HG02970 (cell line): ENCODE measurements around the gene NGFR.

Experiments used
- ATAC-seq: cut with Tn5 transposase; IDR thresholded peaks from one replicate; pipeline ENCODE4 v1.9.1; 2021; ENCODE audit warnings: mild to moderate bottlenecking, moderate library complexity, moderate number of reproducible peaks; ENCODE audit not compliant: unreplicated experiment, low FRiP score

NGFR gene

GRCh38 chr17:49494986-49495841, at the start of gene NGFR:
NGFR (plus strand) TSS chr17:49495293; CDS start chr17:49495418, 125 bp downstream.
- no peak for ATAC-seq

- ATAC-seq = no peak
These were observed 49.5 kb upstream of the NGFR start for GRCh38 chr17:49445591-49445990.

GRCh38 chr17:49447628-49448302, 47.3 kb upstream of the NGFR start:
- no peak for ATAC-seq

- ATAC-seq = no peak
These were observed 44.9 kb upstream of the NGFR start for GRCh38 chr17:49450181-49450580.

- ATAC-seq = no peak
These were observed 44.4 kb upstream of the NGFR start for GRCh38 chr17:49450735-49451134.

- ATAC-seq = no peak
These were observed 42.9 kb upstream of the NGFR start for GRCh38 chr17:49452201-49452600.

- no peak for ATAC-seq
These were observed 42.4 kb upstream of the NGFR start for GRCh38 chr17:49452661-49453060.

- no peak for ATAC-seq
These were observed 41.0 kb upstream of the NGFR start for GRCh38 chr17:49454050-49454449.

- ATAC-seq = no peak
These were observed 39.7 kb upstream of the NGFR start for GRCh38 chr17:49455272-49455861.

GRCh38 chr17:49456183-49456965, 38.7 kb upstream of the NGFR start:
- ATAC-seq = no peak

- no peak for ATAC-seq
These were observed 37.2 kb upstream of the NGFR start for GRCh38 chr17:49457564-49458535.

- no peak for ATAC-seq
These were observed 35.6 kb upstream of the NGFR start for GRCh38 chr17:49459401-49459984.

- no peak for ATAC-seq
These were observed 34.7 kb upstream of the NGFR start for GRCh38 chr17:49460401-49460800.

- no peak for ATAC-seq
These were observed 33.5 kb upstream of the NGFR start for GRCh38 chr17:49461580-49461979.

GRCh38 chr17:49464049-49464448, 31.0 kb upstream of the NGFR start:
- ATAC-seq = no peak

- no peak for ATAC-seq
These were observed 29.7 kb upstream of the NGFR start for GRCh38 chr17:49465331-49465903.

- ATAC-seq = no peak
These were observed 28.7 kb upstream of the NGFR start for GRCh38 chr17:49466436-49466835.

- ATAC-seq = no peak
These were observed 27.9 kb upstream of the NGFR start for GRCh38 chr17:49467175-49467574.
